Ishikawa (cell line): ENCODE data around the gene SMYD3.

Experiments used
- CEBPB ChIP-seq: IDR thresholded peaks from 2 replicates; pipeline ENCODE4 v1.6.1; 2012
- CREB1 ChIP-seq: IDR thresholded peaks from 2 replicates; pipeline ENCODE4 v1.6.1; 2012; ENCODE audit warnings: low read depth
- EP300 ChIP-seq: IDR thresholded peaks from 2 replicates; pipeline ENCODE4 v1.6.1; 2012; ENCODE audit warnings: borderline replicate concordance
- FOXM1 ChIP-seq: IDR thresholded peaks from 2 replicates; pipeline ENCODE4 v1.6.1; 2012; ENCODE audit warnings: low read depth, borderline replicate concordance
- MAX ChIP-seq: IDR thresholded peaks from 2 replicates; pipeline ENCODE4 v1.6.1; 2012
- RAD21 ChIP-seq: IDR thresholded peaks from 2 replicates; pipeline ENCODE4 v1.6.1; 2012; ENCODE audit warnings: low read depth
- REST ChIP-seq: IDR thresholded peaks from 2 replicates; pipeline ENCODE4 v1.6.1; 2012; ENCODE audit warnings: low read depth, mild to moderate bottlenecking
- TAF1 ChIP-seq: IDR thresholded peaks from 2 replicates; pipeline ENCODE4 v1.6.1; 2012; ENCODE audit warnings: low read depth, mild to moderate bottlenecking
- TCF12 ChIP-seq: IDR thresholded peaks from 2 replicates; pipeline ENCODE4 v1.6.1; 2012; ENCODE audit warnings: low read depth
- TEAD4 ChIP-seq: IDR thresholded peaks from 2 replicates; pipeline ENCODE4 v1.6.1; 2012
- YY1 ChIP-seq: IDR thresholded peaks from 2 replicates; pipeline ENCODE4 v1.6.1; 2012; ENCODE audit warnings: low read depth
- ZBTB7A ChIP-seq: IDR thresholded peaks from 2 replicates; pipeline ENCODE4 v1.6.1; 2012; ENCODE audit warnings: low read depth

GRCh38 chr1:246210756-246211155 is 296.3 kb downstream of the SMYD3 start:
- TF ChIP-seq EP300 (no peak), ZBTB7A (no peak), CEBPB (no peak), CREB1 (no peak), RAD21 (no peak), MAX (no peak), REST (no peak), YY1 (no peak), FOXM1 (no peak), TEAD4 (no peak), TAF1 (no peak), TCF12 (no peak)
